ENCODE measurements around the gene TMEM63B. TPM values are rescaled to one million over a fixed set of nuclear protein-coding genes. Genes with fewer than 3 reads are reported as not detected.

The TMEM63B gene
- total RNA-seq, 6 donors from 2014 or later, result 89.8 to 198 (median 128) TPM

DNA sequence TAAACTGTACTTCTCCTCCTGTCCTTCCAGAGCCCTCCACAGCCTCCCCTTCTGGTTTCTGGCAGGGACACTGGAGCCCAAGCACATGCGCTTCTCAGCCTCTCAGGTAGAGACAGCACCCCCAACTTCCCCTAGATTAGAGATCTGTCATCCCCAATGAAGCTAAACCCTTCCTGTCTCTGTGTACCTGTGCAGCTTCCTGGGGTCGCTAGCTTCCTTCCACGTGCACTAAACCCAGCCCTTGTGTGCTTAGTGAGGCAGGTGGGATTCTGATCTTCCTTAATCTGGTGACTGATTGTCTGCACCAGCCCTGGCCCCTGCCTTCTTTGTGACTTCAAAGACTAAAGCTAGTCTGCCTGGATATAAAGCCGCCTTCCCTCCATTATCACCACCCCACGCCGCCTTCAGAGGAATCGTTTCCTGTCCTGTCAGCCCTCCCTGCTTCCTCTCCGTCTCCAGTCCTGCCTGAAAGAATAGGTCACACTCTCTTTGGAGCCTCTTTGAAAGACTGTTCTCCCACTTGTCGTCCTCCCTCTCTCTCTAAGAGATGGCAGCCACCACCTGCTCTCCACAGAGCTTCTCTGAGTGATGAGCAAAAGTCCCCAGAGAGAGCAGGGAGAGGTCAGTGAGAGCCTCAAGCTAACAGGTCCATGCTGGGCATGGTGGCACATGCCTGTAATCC, 58.7 kb downstream of the TMEM63B start:
- TF ChIP-seq EP300 (IDR thresholded peaks at IDR 0.05) (no peak), POLR2AphosphoS5 (IDR thresholded peaks at IDR 0.05) (no peak), POLR2A (IDR thresholded peaks at IDR 0.05) (no peak)
- TF ChIP-seq, protein P1, sequence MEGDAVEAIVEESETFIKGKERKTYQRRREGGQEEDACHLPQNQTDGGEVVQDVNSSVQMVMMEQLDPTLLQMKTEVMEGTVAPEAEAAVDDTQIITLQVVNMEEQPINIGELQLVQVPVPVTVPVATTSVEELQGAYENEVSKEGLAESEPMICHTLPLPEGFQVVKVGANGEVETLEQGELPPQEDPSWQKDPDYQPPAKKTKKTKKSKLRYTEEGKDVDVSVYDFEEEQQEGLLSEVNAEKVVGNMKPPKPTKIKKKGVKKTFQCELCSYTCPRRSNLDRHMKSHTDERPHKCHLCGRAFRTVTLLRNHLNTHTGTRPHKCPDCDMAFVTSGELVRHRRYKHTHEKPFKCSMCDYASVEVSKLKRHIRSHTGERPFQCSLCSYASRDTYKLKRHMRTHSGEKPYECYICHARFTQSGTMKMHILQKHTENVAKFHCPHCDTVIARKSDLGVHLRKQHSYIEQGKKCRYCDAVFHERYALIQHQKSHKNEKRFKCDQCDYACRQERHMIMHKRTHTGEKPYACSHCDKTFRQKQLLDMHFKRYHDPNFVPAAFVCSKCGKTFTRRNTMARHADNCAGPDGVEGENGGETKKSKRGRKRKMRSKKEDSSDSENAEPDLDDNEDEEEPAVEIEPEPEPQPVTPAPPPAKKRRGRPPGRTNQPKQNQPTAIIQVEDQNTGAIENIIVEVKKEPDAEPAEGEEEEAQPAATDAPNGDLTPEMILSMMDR (IDR thresholded peaks at IDR 0.05), result no peak
- no peaks in the 10 kb centered on the region for H3K9me3 ChIP-seq
- 40 to 46% methylated on average over 9 of the region's 9 CpGs for WGBS, 2 donors
- peaks cover 0 to 5% (median 2%) of the 10 kb centered on the region in 4 donors for H3K4me1 ChIP-seq
- ATAC-seq (ENCODE audit: low FRiP score in 2 of 2) (no peak), DNase-seq (no peak)
- no peak overlapping the region for H3K4me3 ChIP-seq
- no peaks in the 10 kb centered on the region for H3K36me3 ChIP-seq
- H3K27me3 ChIP-seq, result no peaks in the 10 kb centered on the region
- H3K27ac ChIP-seq, result peak overlapping the region in 2 of 4 donors; percentile 18 to 61

DNA sequence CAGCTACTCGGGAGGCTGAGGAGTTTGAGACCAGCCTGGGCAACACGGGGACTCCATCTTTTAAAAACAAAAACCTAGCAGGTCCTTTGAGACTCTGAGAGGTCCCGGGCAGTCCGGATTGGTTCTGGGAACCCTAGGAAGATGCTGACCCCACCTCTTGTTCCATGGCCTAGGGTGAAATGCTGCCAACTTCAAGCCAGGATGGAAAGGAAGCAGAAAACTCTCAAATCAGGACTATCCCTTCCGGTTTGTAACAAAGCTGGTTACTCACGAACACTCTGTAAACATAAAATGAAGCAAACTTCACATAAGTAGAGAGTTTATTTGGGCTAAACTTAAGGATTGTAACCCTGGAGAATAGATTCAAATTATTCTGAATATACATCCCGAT, 59.3 kb downstream of the TMEM63B start:
- DNase-seq, result no peak
- no peaks in the 10 kb centered on the region for H3K9me3 ChIP-seq
- H3K27ac ChIP-seq, result peak overlapping the region in 2 of 4 donors; percentile 18 to 61
- H3K36me3 ChIP-seq, result no peaks in the 10 kb centered on the region
- H3K27me3 ChIP-seq, result no peaks in the 10 kb centered on the region
- H3K4me1 ChIP-seq, result peaks cover 0 to 5% (median 2%) of the 10 kb centered on the region in 4 donors
- 54 to 67% methylated on average over 7 of the region's 7 CpGs for WGBS, 2 donors
- no peak for TF ChIP-seq POLR2AphosphoS5 (IDR thresholded peaks at IDR 0.05)
- no peak for TF ChIP-seq EP300 (IDR thresholded peaks at IDR 0.05)
- ATAC-seq (ENCODE audit: low FRiP score in 2 of 2), result no peak
- H3K4me3 ChIP-seq, result no peak overlapping the region

GRCh38 chr6:44188819-44189218, 61.5 kb downstream of the TMEM63B start:
- no peaks in the 10 kb centered on the region for H3K27me3 ChIP-seq
- TF ChIP-seq EP300 (IDR thresholded peaks at IDR 0.05), result no peak
- TF ChIP-seq, protein P1 (IDR thresholded peaks at IDR 0.05), result no peak
- TF ChIP-seq POLR2A (IDR thresholded peaks at IDR 0.05), result no peak
- no peak for TF ChIP-seq POLR2AphosphoS5 (IDR thresholded peaks at IDR 0.05)
- no peaks in the 10 kb centered on the region for H3K9me3 ChIP-seq
- ATAC-seq (ENCODE audit: low FRiP score in 2 of 2) (no peak), DNase-seq (no peak)
- H3K36me3 ChIP-seq, result no peaks in the 10 kb centered on the region
- H3K4me3 ChIP-seq, result no peak overlapping the region
- H3K4me1 ChIP-seq, result peaks cover 7 to 11% (median 10%) of the 10 kb centered on the region in 4 donors
- whole genome bisulfite sequencing, 2 donors, result 79 to 87% methylated on average over 2 of the region's 2 CpGs
- no peak overlapping the region for H3K27ac ChIP-seq

- Histone ChIP-seq H3K27ac (no peak overlapping the region), H3K4me3 (no peak overlapping the region), H3K27me3 (no peaks in the 10 kb centered on the region), H3K36me3 (no peaks in the 10 kb centered on the region), H3K9me3 (no peaks in the 10 kb centered on the region), H3K4me1 (peaks cover 7 to 11% (median 10%) of the 10 kb centered on the region in 4 donors)
- no peak for ATAC-seq (ENCODE audit: low FRiP score in 2 of 2)
- WGBS, 2 donors, result 71% methylated on average over 2 of the region's 2 CpGs
- TF ChIP-seq POLR2AphosphoS5 (IDR thresholded peaks at IDR 0.05), result no peak
- DNase-seq, result no peak
These were observed 61.9 kb downstream of the TMEM63B start for GRCh38 chr6:44189257-44189656.

DNA sequence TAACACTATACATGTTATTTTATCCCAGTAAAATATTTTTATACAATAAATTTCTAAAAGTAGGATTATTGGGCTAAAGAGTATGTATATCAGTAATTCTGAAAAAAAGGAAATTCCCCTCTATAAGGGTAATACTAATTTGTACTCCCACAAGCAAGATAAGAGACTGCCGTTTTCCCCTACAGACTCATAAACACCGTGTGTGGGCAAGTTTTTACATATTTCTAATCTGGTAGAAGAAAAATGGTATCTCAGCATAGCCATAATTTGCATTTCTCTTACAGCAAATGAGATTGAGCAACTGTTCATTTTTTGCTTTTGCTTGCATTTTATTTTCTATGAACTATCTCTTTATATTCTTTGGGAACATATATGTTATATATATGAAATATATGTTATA, 63.4 kb downstream of the TMEM63B start:
- 35 to 37% methylated on average over 2 of the region's 2 CpGs for WGBS, 2 donors
- no peak for DNase-seq
- no peaks in the 10 kb centered on the region for H3K27me3 ChIP-seq
- TF ChIP-seq EP300 (IDR thresholded peaks at IDR 0.05), result no peak
- TF ChIP-seq POLR2AphosphoS5 (IDR thresholded peaks at IDR 0.05), result no peak
- TF ChIP-seq, protein P1 (IDR thresholded peaks at IDR 0.05), result no peak
- no peak for TF ChIP-seq POLR2A (IDR thresholded peaks at IDR 0.05)
- H3K4me3 ChIP-seq, result no peak overlapping the region
- H3K4me1 ChIP-seq, result peaks cover 7 to 11% (median 10%) of the 10 kb centered on the region in 4 donors
- ATAC-seq (ENCODE audit: low FRiP score in 2 of 2), result no peak
- H3K9me3 ChIP-seq, result no peaks in the 10 kb centered on the region
- H3K36me3 ChIP-seq, result no peaks in the 10 kb centered on the region
- no peak overlapping the region for H3K27ac ChIP-seq
